Liver (tissue), 9 donors: ENCODE measurements around the gene ZNF738. TPM values are rescaled to one million over a fixed set of nuclear protein-coding genes. Genes with fewer than 3 reads are reported as not detected.

Experiments
- DNase-seq: peaks from one replicate; pipeline ENCODE4 v3.0.0-alpha.2; 2017; ENCODE audit warnings: low spot score
- H3K27ac ChIP-seq, 2 donors: one replicate each; pipeline ENCODE4 v1.7.0; 2013; ENCODE audit warnings: inconsistent platforms in 2 of 2, low read length in 2 of 2, control low read depth in 1 of 2, low read depth in 1 of 2, mild to moderate bottlenecking in 1 of 2
- H3K27me3 ChIP-seq, 4 donors: one replicate each; pipeline versions ENCODE4 v1.6.1 to v1.7.0; 2013; ENCODE audit warnings: low read length in 3 of 4, inconsistent platforms in 1 of 4, mild to moderate bottlenecking in 1 of 4, moderate library complexity in 1 of 4; ENCODE audit not compliant: control insufficient read depth in 4 of 4, insufficient read depth in 4 of 4
- H3K36me3 ChIP-seq, 4 donors: one replicate each; pipeline versions ENCODE4 v1.6.1 to v1.7.0; 2013; ENCODE audit warnings: low read length in 3 of 4, mild to moderate bottlenecking in 3 of 4, low read depth in 1 of 4, moderate library complexity in 1 of 4; ENCODE audit not compliant: control insufficient read depth in 4 of 4, insufficient read depth in 3 of 4
- H3K4me1 ChIP-seq, 4 donors: one replicate each; pipeline versions ENCODE4 v1.6.1 to v1.7.0; 2013; ENCODE audit warnings: low read length in 3 of 4, mild to moderate bottlenecking in 3 of 4, moderate library complexity in 1 of 4; ENCODE audit not compliant: control insufficient read depth in 4 of 4, insufficient read depth in 4 of 4
- H3K4me3 ChIP-seq, 3 donors: one replicate each; pipeline versions ENCODE4 v1.6.1 to v1.7.0; 2013; ENCODE audit warnings: low read length in 3 of 3, control low read depth in 1 of 3, low read depth in 1 of 3, mild to moderate bottlenecking in 1 of 3
- H3K9ac ChIP-seq, 2 donors: one replicate each; pipeline ENCODE4 v1.7.0; 2013; ENCODE audit warnings: low read length in 2 of 2, mild to moderate bottlenecking in 2 of 2, moderate library complexity in 2 of 2, control low read depth in 1 of 2, low read depth in 1 of 2
- H3K9me3 ChIP-seq, 4 donors: one replicate each; pipeline versions ENCODE4 v1.6.1 to v1.7.0; 2013; ENCODE audit warnings: low read length in 3 of 4; ENCODE audit not compliant: control insufficient read depth in 4 of 4
- EGR1 ChIP-seq, 2 donors: IDR thresholded peaks; 2 replicates each; pipeline ENCODE4 v1.6.1; 2016 to 2018; ENCODE audit warnings: antibody characterized with exemption in 2 of 2, low read depth in 2 of 2
- FOXA1 ChIP-seq: IDR thresholded peaks from 2 replicates; pipeline ENCODE4 v1.6.1; 2016; ENCODE audit warnings: antibody characterized with exemption
- GABPA ChIP-seq, 2 donors: IDR thresholded peaks in 1 of 2; conservative IDR thresholded peaks in 1 of 2; 2 replicates each; pipeline ENCODE4 v1.6.1; 2016; ENCODE audit warnings: antibody characterized with exemption in 2 of 2, mild to moderate bottlenecking in 1 of 2, moderate library complexity in 1 of 2
- HNF4A ChIP-seq, 2 donors: conservative IDR thresholded peaks; 2 replicates each; pipeline ENCODE4 v1.6.1; 2016; ENCODE audit warnings: antibody characterized with exemption in 2 of 2, mild to moderate bottlenecking in 2 of 2
- HNF4G ChIP-seq: IDR thresholded peaks from 2 replicates; pipeline ENCODE4 v1.6.1; 2016; ENCODE audit warnings: antibody characterized with exemption
- JUND ChIP-seq, 2 donors: IDR thresholded peaks; 2 replicates each; pipeline ENCODE4 v1.6.1; 2016; ENCODE audit warnings: antibody characterized with exemption in 2 of 2
- NR2F2 ChIP-seq: IDR thresholded peaks from 2 replicates; pipeline ENCODE4 v1.6.1; 2016; ENCODE audit warnings: antibody characterized with exemption
- RAD21 ChIP-seq, 2 donors: IDR thresholded peaks; 2 replicates each; pipeline ENCODE4 v1.6.1; 2016; ENCODE audit warnings: antibody characterized with exemption in 2 of 2, mild to moderate bottlenecking in 2 of 2
- RXRA ChIP-seq, 2 donors: IDR thresholded peaks; 2 replicates each; pipeline ENCODE4 v1.6.1; 2017 to 2018; ENCODE audit warnings: antibody characterized with exemption in 2 of 2, mild to moderate bottlenecking in 1 of 2
- SP1 ChIP-seq: IDR thresholded peaks from 2 replicates; pipeline ENCODE4 v1.6.1; 2018; ENCODE audit warnings: antibody characterized with exemption, mild to moderate bottlenecking
- YY1 ChIP-seq: IDR thresholded peaks from 2 replicates; pipeline ENCODE4 v1.6.1; 2016; ENCODE audit warnings: antibody characterized with exemption, mild to moderate bottlenecking
- WGBS: extraction: QIAGEN DNeasy Blood & Tissue Kit; methylation state at CpG from one replicate; pipeline ENCODE4 v1.1.7; 2013; 5-methylcytosine and 5-hydroxymethylcytosine counted together
- polyA plus RNA-seq, 2 donors: library from polyadenylated mRNA; stranded (reverse) in 1 of 2; unstranded in 1 of 2; fragments of 200-250 nt in 1 of 2; fragments of >200 nt in 1 of 2; fragmentation: Nextera tagmentation in 1 of 2; extraction: Ambion mirVana in 1 of 2; gene quantifications; one replicate each; pipeline versions ENCODE4 v1.2.1 to v1.2.3, GENCODE V29; 2013 to 2015
- total RNA-seq, 2 donors: library from RNA; depleted of rRNA; stranded (reverse); fragments of >200 nt; gene quantifications; one replicate each; pipeline ENCODE4 v1.2.3, GENCODE V29; 2014
- TF ChIP-seq, protein P1 (sequence below): IDR thresholded peaks from 2 replicates; pipeline ENCODE4 v1.6.1; 2016; ENCODE audit warnings: antibody characterized with exemption, mild to moderate bottlenecking
- TF ChIP-seq, protein P2 (sequence below): IDR thresholded peaks from 2 replicates; pipeline ENCODE4 v1.6.1; 2016; ENCODE audit warnings: antibody characterized with exemption
- TF ChIP-seq, protein P3 (sequence below): fragments of 150-350 bp; IDR thresholded peaks from 2 replicates; pipeline ENCODE4 v1.5.1; 2017; ENCODE audit warnings: improper control_type of control experiment, low read depth, low read length; ENCODE audit not compliant: missing input control
- TF ChIP-seq, protein P4 (sequence below): IDR thresholded peaks from 2 replicates; pipeline ENCODE4 v1.6.1; 2016; ENCODE audit warnings: antibody characterized with exemption
- TF ChIP-seq, protein P5 (sequence below): IDR thresholded peaks from 2 replicates; pipeline ENCODE4 v1.6.1; 2016; ENCODE audit warnings: antibody characterized with exemption
- donor health status: healthy.
- donor health status: healthy.
- donor health status: healthy.
- donor health status: healthy.
- donor health status: healthy.

Gene ZNF738
- total and polyA plus RNA-seq, 4 donors: 0.29 to 4.5 (median 0.58) TPM

DNA sequence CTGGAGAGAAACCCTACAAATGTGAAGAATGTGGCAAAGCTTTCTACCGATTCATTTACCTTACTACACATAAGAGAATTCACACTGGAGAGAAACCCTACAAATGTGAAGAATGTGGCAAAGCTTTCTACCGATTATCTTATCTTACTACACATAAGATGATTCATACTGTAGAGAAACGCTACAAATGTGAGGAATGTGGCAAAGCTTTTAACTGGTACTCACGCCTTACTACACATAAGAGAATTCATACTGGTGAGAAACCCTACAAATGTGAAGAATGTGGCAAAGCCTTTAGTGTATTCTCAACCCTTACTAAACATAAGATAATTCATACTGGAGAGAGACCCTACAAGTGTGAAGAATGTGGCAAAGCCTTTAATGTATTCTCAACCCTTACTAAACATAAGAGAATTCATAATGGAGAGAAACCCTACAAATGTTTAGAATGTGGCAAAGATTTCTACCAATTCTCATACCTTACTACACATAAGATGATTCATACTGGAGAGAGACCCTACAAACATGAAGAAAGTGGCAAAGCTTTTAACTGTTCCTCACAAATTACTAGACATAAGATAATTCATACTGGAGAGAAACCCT lies 25.3 kb downstream of the ZNF738 start:
- Histone ChIP-seq H3K9ac (no peak overlapping the region), H3K4me1 (no peaks in the 10 kb centered on the region), H3K4me3 (peak overlapping the region in 1 of 3 donors; percentile 41), H3K9me3 (peaks cover 11 to 48% (median 31%) of the 10 kb centered on the region in 4 donors), H3K27me3 (no peaks in the 10 kb centered on the region), H3K36me3 (no peaks in the 10 kb centered on the region), H3K27ac (no peak overlapping the region)
- WGBS: 96% methylated on average over 4 of the region's 4 CpGs
- no peak for DNase-seq
- TF ChIP-seq HNF4G: no peak

DNA sequence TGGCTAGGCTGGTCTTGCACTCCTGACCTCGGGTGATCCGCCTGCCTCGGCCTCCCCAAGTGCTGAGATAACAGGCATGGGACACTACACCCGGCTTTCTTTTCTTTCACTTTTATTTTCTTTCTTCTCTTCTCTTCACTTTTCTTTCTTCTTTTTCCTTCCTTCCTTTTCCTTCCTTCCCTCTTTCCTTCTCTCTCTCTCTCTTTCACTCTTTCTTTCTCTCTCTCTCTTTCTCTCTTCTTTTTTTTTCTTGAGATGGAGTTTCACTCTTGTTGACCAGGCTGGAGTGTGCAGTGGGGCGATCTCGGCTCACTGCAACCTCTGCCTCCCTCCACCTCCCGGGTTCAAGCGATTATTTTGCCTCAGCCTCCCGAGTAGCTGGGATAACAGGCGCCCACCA lies 37.3 kb downstream of the ZNF738 start:
- peaks cover 0 to 4% (median 0%) of the 10 kb centered on the region in 4 donors for H3K9me3 ChIP-seq
- WGBS: 93% methylated on average over 10 of the region's 10 CpGs

DNA sequence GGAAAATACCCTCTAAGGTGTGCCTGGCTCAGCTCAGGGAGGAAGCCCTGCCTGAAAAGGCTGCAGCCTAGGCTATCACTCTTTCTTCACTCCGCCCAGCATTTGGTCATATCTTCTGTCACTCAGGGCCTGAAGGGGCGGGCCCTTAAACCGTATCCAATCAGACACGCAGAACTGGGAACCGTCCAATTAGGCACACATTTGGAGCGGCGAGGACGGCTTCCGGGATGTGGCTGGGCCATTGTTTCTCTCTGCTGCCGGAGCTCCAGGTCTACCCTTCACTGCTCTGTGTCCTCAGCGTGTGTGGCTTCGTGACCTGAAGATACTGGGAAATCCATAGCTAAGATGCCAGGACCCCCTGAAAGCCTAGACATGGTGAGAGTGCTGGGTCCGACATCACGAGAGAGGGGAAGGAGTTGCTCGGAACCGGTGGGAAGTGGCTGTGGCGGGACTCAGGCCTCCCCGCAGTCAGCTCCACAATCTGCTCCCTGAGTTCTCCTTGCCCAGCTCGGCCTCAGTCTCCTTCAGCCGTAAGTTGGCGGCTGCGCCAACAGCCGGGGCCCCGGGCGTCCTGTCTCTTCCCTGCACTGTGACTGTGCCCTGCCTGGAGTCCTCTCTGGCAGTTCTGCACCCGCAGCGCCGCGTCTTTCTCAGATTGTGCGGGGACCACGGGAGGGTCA lies 38.2 kb downstream of the ZNF738 start, which contains the start of gene ZNF493:
Gene ZNF493, plus strand, starts transcription at position 241 of the 680 bp plus-strand sequence. Its CDS starts 105 bp downstream, at position 346.
- Histone ChIP-seq H3K9me3 (peaks cover 0 to 4% (median 0%) of the 10 kb centered on the region in 4 donors), H3K4me3 (peak within 1 kb of the TSS; percentile 73 to 100 (median 99)), H3K9ac (peak within 1 kb of the TSS; percentile 50 to 81), H3K4me1 (peaks cover 0 to 7% (median 2%) of the 10 kb centered on the region in 4 donors), H3K36me3 (peaks cover 0 to 6% (median 2%) of the 10 kb centered on the region in 4 donors), H3K27me3 (no peaks in the 10 kb centered on the region), H3K27ac (peak within 1 kb of the TSS; percentile 55 to 70)
- 1% methylated on average over 31 of the region's 31 CpGs for WGBS
- peak; percentile 93 for DNase-seq
- TF ChIP-seq, protein P1, sequence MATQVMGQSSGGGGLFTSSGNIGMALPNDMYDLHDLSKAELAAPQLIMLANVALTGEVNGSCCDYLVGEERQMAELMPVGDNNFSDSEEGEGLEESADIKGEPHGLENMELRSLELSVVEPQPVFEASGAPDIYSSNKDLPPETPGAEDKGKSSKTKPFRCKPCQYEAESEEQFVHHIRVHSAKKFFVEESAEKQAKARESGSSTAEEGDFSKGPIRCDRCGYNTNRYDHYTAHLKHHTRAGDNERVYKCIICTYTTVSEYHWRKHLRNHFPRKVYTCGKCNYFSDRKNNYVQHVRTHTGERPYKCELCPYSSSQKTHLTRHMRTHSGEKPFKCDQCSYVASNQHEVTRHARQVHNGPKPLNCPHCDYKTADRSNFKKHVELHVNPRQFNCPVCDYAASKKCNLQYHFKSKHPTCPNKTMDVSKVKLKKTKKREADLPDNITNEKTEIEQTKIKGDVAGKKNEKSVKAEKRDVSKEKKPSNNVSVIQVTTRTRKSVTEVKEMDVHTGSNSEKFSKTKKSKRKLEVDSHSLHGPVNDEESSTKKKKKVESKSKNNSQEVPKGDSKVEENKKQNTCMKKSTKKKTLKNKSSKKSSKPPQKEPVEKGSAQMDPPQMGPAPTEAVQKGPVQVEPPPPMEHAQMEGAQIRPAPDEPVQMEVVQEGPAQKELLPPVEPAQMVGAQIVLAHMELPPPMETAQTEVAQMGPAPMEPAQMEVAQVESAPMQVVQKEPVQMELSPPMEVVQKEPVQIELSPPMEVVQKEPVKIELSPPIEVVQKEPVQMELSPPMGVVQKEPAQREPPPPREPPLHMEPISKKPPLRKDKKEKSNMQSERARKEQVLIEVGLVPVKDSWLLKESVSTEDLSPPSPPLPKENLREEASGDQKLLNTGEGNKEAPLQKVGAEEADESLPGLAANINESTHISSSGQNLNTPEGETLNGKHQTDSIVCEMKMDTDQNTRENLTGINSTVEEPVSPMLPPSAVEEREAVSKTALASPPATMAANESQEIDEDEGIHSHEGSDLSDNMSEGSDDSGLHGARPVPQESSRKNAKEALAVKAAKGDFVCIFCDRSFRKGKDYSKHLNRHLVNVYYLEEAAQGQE: peak; percentile 67
- peak; percentile 42 for TF ChIP-seq NR2F2
- peak in 1 of 2 donors; percentile 7 for TF ChIP-seq RXRA (IDR thresholded peaks at IDR 0.05)
- TF ChIP-seq FOXA1: no peak
- peak; percentile 66 for TF ChIP-seq YY1
- no peak for TF ChIP-seq EGR1 (IDR thresholded peaks at IDR 0.05; ENCODE audit: low read depth in 2 of 2)
- peak; percentile 77 for TF ChIP-seq SP1
- TF ChIP-seq, protein P2, sequence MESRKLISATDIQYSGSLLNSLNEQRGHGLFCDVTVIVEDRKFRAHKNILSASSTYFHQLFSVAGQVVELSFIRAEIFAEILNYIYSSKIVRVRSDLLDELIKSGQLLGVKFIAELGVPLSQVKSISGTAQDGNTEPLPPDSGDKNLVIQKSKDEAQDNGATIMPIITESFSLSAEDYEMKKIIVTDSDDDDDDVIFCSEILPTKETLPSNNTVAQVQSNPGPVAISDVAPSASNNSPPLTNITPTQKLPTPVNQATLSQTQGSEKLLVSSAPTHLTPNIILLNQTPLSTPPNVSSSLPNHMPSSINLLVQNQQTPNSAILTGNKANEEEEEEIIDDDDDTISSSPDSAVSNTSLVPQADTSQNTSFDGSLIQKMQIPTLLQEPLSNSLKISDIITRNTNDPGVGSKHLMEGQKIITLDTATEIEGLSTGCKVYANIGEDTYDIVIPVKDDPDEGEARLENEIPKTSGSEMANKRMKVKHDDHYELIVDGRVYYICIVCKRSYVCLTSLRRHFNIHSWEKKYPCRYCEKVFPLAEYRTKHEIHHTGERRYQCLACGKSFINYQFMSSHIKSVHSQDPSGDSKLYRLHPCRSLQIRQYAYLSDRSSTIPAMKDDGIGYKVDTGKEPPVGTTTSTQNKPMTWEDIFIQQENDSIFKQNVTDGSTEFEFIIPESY: no peak
- TF ChIP-seq JUND (IDR thresholded peaks at IDR 0.05): peak in 1 of 2 donors; percentile 26
- peak; percentile 21 to 33 for TF ChIP-seq RAD21 (IDR thresholded peaks at IDR 0.05)
- peak; percentile 54 to 87 for TF ChIP-seq GABPA (IDR thresholded peaks at IDR 0.05 in 1 of 2, conservative IDR thresholded peaks at IDR 0.05 in 1 of 2)

More for the DNA sequence above, 37.3 kb downstream of the ZNF738 start:
- TF ChIP-seq FOXA1 (no peak), HNF4A (conservative IDR thresholded peaks at IDR 0.05) (no peak), HNF4G (no peak), RXRA (IDR thresholded peaks at IDR 0.05) (no peak), NR2F2 (no peak), EGR1 (IDR thresholded peaks at IDR 0.05; ENCODE audit: low read depth in 2 of 2) (no peak), JUND (IDR thresholded peaks at IDR 0.05) (no peak), RAD21 (IDR thresholded peaks at IDR 0.05) (no peak), SP1 (no peak)
- TF ChIP-seq, protein P3, sequence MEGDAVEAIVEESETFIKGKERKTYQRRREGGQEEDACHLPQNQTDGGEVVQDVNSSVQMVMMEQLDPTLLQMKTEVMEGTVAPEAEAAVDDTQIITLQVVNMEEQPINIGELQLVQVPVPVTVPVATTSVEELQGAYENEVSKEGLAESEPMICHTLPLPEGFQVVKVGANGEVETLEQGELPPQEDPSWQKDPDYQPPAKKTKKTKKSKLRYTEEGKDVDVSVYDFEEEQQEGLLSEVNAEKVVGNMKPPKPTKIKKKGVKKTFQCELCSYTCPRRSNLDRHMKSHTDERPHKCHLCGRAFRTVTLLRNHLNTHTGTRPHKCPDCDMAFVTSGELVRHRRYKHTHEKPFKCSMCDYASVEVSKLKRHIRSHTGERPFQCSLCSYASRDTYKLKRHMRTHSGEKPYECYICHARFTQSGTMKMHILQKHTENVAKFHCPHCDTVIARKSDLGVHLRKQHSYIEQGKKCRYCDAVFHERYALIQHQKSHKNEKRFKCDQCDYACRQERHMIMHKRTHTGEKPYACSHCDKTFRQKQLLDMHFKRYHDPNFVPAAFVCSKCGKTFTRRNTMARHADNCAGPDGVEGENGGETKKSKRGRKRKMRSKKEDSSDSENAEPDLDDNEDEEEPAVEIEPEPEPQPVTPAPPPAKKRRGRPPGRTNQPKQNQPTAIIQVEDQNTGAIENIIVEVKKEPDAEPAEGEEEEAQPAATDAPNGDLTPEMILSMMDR: no peak
- TF ChIP-seq, protein P4, sequence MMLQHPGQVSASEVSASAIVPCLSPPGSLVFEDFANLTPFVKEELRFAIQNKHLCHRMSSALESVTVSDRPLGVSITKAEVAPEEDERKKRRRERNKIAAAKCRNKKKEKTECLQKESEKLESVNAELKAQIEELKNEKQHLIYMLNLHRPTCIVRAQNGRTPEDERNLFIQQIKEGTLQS: no peak
- TF ChIP-seq, protein P5, sequence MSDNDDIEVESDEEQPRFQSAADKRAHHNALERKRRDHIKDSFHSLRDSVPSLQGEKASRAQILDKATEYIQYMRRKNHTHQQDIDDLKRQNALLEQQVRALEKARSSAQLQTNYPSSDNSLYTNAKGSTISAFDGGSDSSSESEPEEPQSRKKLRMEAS: no peak
- Histone ChIP-seq H3K4me3 (no peak overlapping the region), H3K27ac (no peak overlapping the region), H3K36me3 (peaks cover 0 to 6% (median 2%) of the 10 kb centered on the region in 4 donors), H3K4me1 (peaks cover 0 to 7% (median 2%) of the 10 kb centered on the region in 4 donors), H3K27me3 (no peaks in the 10 kb centered on the region), H3K9ac (no peak overlapping the region)
- no peak for DNase-seq
